ENCODE results near the gene DFFB. TPM values are rescaled to one million over a fixed set of nuclear protein-coding genes. Genes with fewer than 3 reads are reported as not detected.

The DFFB gene
- total RNA-seq, 4 donors from 2014 or later: 1.6 to 8.2 (median 3.2) TPM

- Histone ChIP-seq H3K9me3 (no peaks in the 10 kb centered on the region), H3K4me1 (no peaks in the 10 kb centered on the region), H3K27me3 (peaks cover 0 to 26% (median 0%) of the 10 kb centered on the region in 4 donors), H3K27ac (no peak overlapping the region), H3K36me3 (no peaks in the 10 kb centered on the region), H3K4me3 (no peak overlapping the region)
- TF ChIP-seq CTCF (IDR thresholded peaks at IDR 0.05) (no peak), POLR2A (IDR thresholded peaks at IDR 0.05) (no peak)
- intact Hi-C loops (cut with DNase I): no loop called here
- no peak for DNase-seq
- WGBS, 2 donors: 50 to 57% methylated on average over 4 to 10 of the region's 17 CpGs
Observed at GRCh38 chr1:3931007-3931912, 74.0 kb downstream of the DFFB start.

GRCh38 chr1:3932156-3932919, 75.1 kb downstream of the DFFB start:
- no peak for DNase-seq
- no peak for TF ChIP-seq POLR2A (IDR thresholded peaks at IDR 0.05)
- TF ChIP-seq CTCF (IDR thresholded peaks at IDR 0.05): no peak
- intact Hi-C loops (cut with DNase I): no loop called here
- Histone ChIP-seq H3K27ac (no peak overlapping the region), H3K4me1 (no peaks in the 10 kb centered on the region), H3K4me3 (no peak overlapping the region), H3K9me3 (peaks cover 0 to 3% (median 2%) of the 10 kb centered on the region in 3 donors), H3K27me3 (peaks cover 0 to 26% (median 0%) of the 10 kb centered on the region in 4 donors), H3K36me3 (no peaks in the 10 kb centered on the region)
- WGBS, 2 donors: 78 to 86% methylated on average over 13 to 16 of the region's 21 CpGs

Other genes with a start within 250 kb of the DFFB start
- gene MEGF6, start 246.0 kb upstream of the DFFB start, total RNA-seq: 10 to 100 TPM in 3 of 4 donors, 1 to 10 TPM in 1; 8.8 to 27.1 (median 16.8) TPM
- 10 to 100 TPM; 27.9 to 44.7 (median 33.2) TPM for gene TPRG1L, start 232.5 kb upstream of the DFFB start, total RNA-seq
- 10 to 100 TPM in 2 of 4 donors, 1 to 10 TPM in 2; 7.6 to 17.2 (median 11.8) TPM for gene WRAP73, start 207.4 kb upstream of the DFFB start, total RNA-seq
- 1 to 10 TPM; 4.9 to 8.8 (median 7.0) TPM for gene TP73, start 205.0 kb upstream of the DFFB start, total RNA-seq
- gene CCDC27, start 105.0 kb upstream of the DFFB start, total RNA-seq: not detected
- gene SMIM1, start 84.7 kb upstream of the DFFB start, total RNA-seq: 1 to 10 TPM in 2 of 4 donors, not detected in 2; 1.5 to 5.3 TPM
- gene LRRC47, start 61.0 kb upstream of the DFFB start, total RNA-seq: 10 to 100 TPM; 23.5 to 32.6 (median 25.5) TPM
- gene CEP104, start 265 bp upstream of the DFFB start, total RNA-seq: 10 to 100 TPM; 18.7 to 24.4 (median 19.8) TPM
- 10 to 100 TPM; 14.1 to 25.4 (median 23.9) TPM for gene C1orf174, start 42.8 kb downstream of the DFFB start, total RNA-seq

Measured in esophagus squamous epithelium (tissue), 5 donors.